NB4 (cell line): ENCODE measurements around the gene OR2V2.

Source experiments
- DNase-seq: peaks from one replicate; pipeline ENCODE4 v3.0.0; 2010; ENCODE audit warnings: low read depth
- H3K4me3 ChIP-seq: one replicate; pipeline ENCODE4 v1.5.1; 2011; ENCODE audit warnings: mild to moderate bottlenecking, low read depth, low read length, moderate library complexity
- CTCF ChIP-seq: IDR thresholded peaks from one replicate; pipeline ENCODE4 v1.5.1; 2012; ENCODE audit warnings: low read depth, low read length
- MYC ChIP-seq: IDR thresholded peaks from 2 replicates; pipeline ENCODE4 v1.6.1; 2011; ENCODE audit warnings: low read depth, low read length
- POLR2A ChIP-seq: IDR thresholded peaks from 2 replicates; pipeline ENCODE4 v1.6.1; 2011; ENCODE audit warnings: mild to moderate bottlenecking; ENCODE audit not compliant: insufficient read length; ENCODE audit errors: extremely low read depth
- TF ChIP-seq, protein P1 (sequence below): IDR thresholded peaks from 2 replicates; pipeline ENCODE4 v1.6.1; 2011; ENCODE audit warnings: low read depth, low read length

The OR2V2 gene

DNA sequence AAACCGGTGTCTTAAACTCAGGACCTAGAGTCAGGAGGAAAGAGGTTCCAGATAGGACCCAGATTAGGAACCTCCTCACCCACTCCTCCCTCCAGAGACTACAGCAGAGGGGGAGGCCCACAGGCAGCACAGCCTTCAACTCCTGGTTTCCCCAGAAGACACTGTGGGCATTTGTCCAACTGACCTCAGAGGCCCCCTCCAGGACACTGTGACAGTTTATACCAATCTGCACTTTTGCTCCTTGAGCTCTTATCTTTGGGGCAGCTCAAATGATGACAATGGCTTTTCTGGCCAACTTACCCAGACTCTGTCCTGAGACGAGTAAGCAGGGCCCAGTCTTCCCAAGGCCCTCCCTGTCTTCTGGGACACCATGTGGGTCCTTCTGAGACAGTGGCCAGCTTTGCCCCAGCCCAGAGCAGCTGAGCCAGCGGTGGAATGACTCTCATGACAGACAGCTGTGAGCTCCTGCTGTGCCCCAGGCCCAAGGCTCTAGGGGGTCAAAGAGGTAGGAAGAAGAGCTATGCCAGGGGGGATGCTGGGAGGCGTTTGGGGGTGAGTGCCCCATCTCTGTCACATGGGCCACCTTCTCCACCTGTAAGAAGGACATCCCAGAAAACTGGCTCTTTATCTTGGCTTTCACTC is 14.3 kb downstream of the OR2V2 start:
- no peak overlapping the region for H3K4me3 ChIP-seq
- DNase-seq = no peak
- TF ChIP-seq CTCF = no peak
- no peak for TF ChIP-seq POLR2A

- H3K4me3 ChIP-seq = peak overlapping the region; percentile 58
- peak; percentile 88 for DNase-seq
- TF ChIP-seq POLR2A = no peak
- TF ChIP-seq, protein P1, sequence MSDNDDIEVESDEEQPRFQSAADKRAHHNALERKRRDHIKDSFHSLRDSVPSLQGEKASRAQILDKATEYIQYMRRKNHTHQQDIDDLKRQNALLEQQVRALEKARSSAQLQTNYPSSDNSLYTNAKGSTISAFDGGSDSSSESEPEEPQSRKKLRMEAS = 0 out of 2 replicates have a peak, but pooled peaks have one; percentile 30
- TF ChIP-seq CTCF = peak; percentile 13
- peak; percentile 54 for TF ChIP-seq MYC
Observed at GRCh38 chr5:181163487-181164075, 16.2 kb downstream of the OR2V2 start.

GRCh38 chr5:181164076-181164952 is 16.9 kb downstream of the OR2V2 start:
- TF ChIP-seq, protein P1 = no peak
- no peak for TF ChIP-seq CTCF
- no peak for TF ChIP-seq MYC
- no peak for TF ChIP-seq POLR2A
- peak; percentile 55 for DNase-seq

GRCh38 chr5:181166812-181167733 is 19.7 kb downstream of the OR2V2 start:
- no peak overlapping the region for H3K4me3 ChIP-seq
- TF ChIP-seq POLR2A (no peak), MYC (no peak), CTCF (no peak)
- TF ChIP-seq, protein P1 = no peak
- DNase-seq = no peak

More at GRCh38 chr5:181164076-181164952, 16.9 kb downstream of the OR2V2 start:
- no peak overlapping the region for H3K4me3 ChIP-seq

- TF ChIP-seq POLR2A (no peak), CTCF (peak; percentile 53), MYC (no peak)
- TF ChIP-seq, protein P1 = no peak
- H3K4me3 ChIP-seq = no peak overlapping the region
- peak; percentile 66 for DNase-seq
Observed at GRCh38 chr5:181167814-181168488, 20.6 kb downstream of the OR2V2 start.
